ENCODE data around the gene GNAZ.

The GNAZ gene

DNA sequence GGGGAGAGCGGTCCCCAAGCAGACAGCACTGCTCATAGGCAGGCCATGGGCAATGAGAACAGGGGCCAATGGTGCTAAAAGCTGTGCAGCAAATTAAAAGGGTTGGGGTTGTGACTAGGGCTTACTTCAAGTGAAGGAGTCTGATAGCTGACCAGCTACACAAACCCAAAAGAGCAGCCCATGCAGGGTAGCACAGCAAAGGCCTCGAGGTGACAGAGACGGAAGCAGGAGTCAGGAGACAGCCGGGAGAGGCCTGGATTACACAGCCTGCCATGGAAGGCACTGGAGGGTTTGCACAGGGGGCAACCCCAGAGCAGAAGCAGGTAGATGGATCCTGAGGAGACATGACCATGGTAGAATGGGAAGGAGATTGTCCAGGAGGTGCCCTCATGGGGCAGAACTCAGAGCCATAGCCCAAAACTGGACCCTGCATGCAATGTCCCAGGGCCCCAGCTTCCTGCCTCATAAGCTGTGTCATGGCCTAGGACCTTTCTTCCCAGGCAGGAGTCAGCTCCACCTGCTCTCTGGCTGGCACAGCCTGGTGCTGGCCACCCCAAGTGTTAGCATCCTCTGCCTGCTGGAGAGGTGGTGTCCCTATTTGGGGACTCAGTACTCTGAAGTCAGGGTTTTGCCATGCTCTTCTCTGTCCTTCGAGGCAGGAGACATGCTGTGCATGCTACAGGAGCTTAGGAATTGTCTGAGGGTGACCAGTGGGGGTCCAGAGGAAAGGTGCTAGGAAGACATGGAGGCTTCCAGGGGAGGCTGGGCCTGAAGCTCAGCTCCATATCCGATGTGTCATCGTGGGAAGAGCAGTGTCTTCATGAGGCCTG is 38.1 kb downstream of the GNAZ start:
- Mint-ChIP-seq H3K27ac (no peak overlapping the region), H3K9me3 (ENCODE audit: low read depth) (no peaks in the 10 kb centered on the region), H3K4me3 (no peak overlapping the region), H3K36me3 (no peaks in the 10 kb centered on the region), H3K27me3 (no peaks in the 10 kb centered on the region), H3K4me1 (ENCODE audit: low read depth) (no peaks in the 10 kb centered on the region)

DNA sequence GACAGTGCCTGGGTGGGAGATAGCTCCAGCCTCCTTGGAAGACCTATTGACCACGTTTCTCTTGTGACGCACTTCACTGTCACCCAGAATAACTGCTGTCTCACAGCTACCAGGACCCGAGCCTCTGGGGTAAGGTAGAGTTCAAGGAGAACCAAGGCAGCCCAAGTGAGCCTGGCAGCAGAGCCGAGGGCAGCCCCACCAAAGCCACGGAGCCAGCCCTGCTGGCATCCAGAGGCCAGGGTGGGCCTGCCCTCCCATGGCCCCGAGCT is 38.7 kb downstream of the GNAZ start:
- no peaks in the 10 kb centered on the region for H3K36me3 Mint-ChIP-seq
- H3K27ac Mint-ChIP-seq, result no peak overlapping the region
- H3K27me3 Mint-ChIP-seq, result no peaks in the 10 kb centered on the region
- no peaks in the 10 kb centered on the region for H3K4me1 Mint-ChIP-seq (ENCODE audit: low read depth)
- H3K4me3 Mint-ChIP-seq, result no peak overlapping the region
- no peaks in the 10 kb centered on the region for H3K9me3 Mint-ChIP-seq (ENCODE audit: low read depth)

- H3K27me3 Mint-ChIP-seq, result no peaks in the 10 kb centered on the region
- H3K9me3 Mint-ChIP-seq (ENCODE audit: low read depth), result no peaks in the 10 kb centered on the region
- no peaks in the 10 kb centered on the region for H3K4me1 Mint-ChIP-seq (ENCODE audit: low read depth)
- no peak overlapping the region for H3K4me3 Mint-ChIP-seq
- H3K36me3 Mint-ChIP-seq, result no peaks in the 10 kb centered on the region
- H3K27ac Mint-ChIP-seq, result no peak overlapping the region
These were observed 39.2 kb downstream of the GNAZ start for GRCh38 chr22:23109441-23109978.

DNA sequence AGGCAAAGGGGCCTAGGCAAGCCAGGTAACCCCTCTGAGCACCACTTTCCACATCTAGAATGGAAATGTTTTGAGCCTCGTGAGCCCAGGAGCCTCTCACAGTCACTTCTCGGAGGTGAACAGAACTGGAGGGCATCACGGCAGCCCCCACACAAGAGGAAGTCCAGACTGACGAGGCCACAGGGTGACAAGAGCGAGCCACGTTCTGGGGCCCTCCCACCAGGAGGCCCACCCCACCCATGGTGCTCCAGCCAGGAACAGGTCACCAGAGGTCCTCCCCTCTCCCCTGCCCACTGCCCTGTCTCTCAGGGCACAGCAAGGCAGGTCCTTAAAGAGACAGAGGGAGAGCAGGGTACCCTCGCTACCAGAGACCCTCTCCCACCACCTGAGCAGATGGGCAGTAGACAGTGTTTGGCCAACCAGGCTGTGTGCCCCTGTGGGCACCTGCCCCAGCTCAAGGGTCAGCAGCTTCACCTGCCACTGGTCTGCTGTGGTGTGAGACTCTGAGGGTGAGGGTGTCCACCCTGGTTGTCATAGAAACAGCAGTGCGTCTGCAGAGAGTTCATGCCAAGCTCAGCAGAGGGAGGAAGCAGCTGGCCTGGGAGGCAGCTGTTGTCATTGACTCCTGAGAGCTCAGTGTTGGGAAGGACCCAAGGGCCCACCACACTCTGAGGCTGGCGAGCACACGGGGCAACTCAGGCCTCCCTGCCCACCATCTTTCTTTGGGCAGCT is 40.0 kb downstream of the GNAZ start:
- Mint-ChIP-seq H3K27me3 (no peaks in the 10 kb centered on the region), H3K4me1 (ENCODE audit: low read depth) (no peaks in the 10 kb centered on the region), H3K9me3 (ENCODE audit: low read depth) (no peaks in the 10 kb centered on the region), H3K4me3 (no peak overlapping the region), H3K36me3 (no peaks in the 10 kb centered on the region), H3K27ac (no peak overlapping the region)

GRCh38 chr22:23110922-23111527 is 40.7 kb downstream of the GNAZ start:
- H3K27ac Mint-ChIP-seq, result no peak overlapping the region

GRCh38 chr22:23112472-23113012 is 42.2 kb downstream of the GNAZ start:
- Mint-ChIP-seq H3K27me3 (no peaks in the 10 kb centered on the region), H3K9me3 (ENCODE audit: low read depth) (no peaks in the 10 kb centered on the region), H3K27ac (no peak overlapping the region), H3K4me1 (ENCODE audit: low read depth) (no peaks in the 10 kb centered on the region), H3K4me3 (no peak overlapping the region), H3K36me3 (no peaks in the 10 kb centered on the region)

More at GRCh38 chr22:23110922-23111527, 40.7 kb downstream of the GNAZ start:
- Mint-ChIP-seq H3K4me3 (no peak overlapping the region), H3K4me1 (ENCODE audit: low read depth) (no peaks in the 10 kb centered on the region), H3K27me3 (no peaks in the 10 kb centered on the region), H3K36me3 (no peaks in the 10 kb centered on the region), H3K9me3 (ENCODE audit: low read depth) (no peaks in the 10 kb centered on the region)

GRCh38 chr22:23113067-23113846 is 42.9 kb downstream of the GNAZ start:
- H3K4me3 Mint-ChIP-seq, result no peak overlapping the region
- H3K27ac Mint-ChIP-seq, result no peak overlapping the region
- H3K27me3 Mint-ChIP-seq, result no peaks in the 10 kb centered on the region
- no peaks in the 10 kb centered on the region for H3K36me3 Mint-ChIP-seq
- no peaks in the 10 kb centered on the region for H3K9me3 Mint-ChIP-seq (ENCODE audit: low read depth)
- H3K4me1 Mint-ChIP-seq (ENCODE audit: low read depth), result no peaks in the 10 kb centered on the region

GRCh38 chr22:23113847-23114720 is 43.8 kb downstream of the GNAZ start:
- Mint-ChIP-seq H3K9me3 (ENCODE audit: low read depth) (no peaks in the 10 kb centered on the region), H3K36me3 (no peaks in the 10 kb centered on the region), H3K27me3 (no peaks in the 10 kb centered on the region), H3K27ac (no peak overlapping the region), H3K4me1 (ENCODE audit: low read depth) (no peaks in the 10 kb centered on the region), H3K4me3 (no peak overlapping the region)

- H3K36me3 Mint-ChIP-seq, result peaks cover under 1% of the 10 kb centered on the region
- no peaks in the 10 kb centered on the region for H3K9me3 Mint-ChIP-seq (ENCODE audit: low read depth)
- no peak overlapping the region for H3K4me3 Mint-ChIP-seq
- no peaks in the 10 kb centered on the region for H3K27me3 Mint-ChIP-seq
- peaks cover 5% of the 10 kb centered on the region for H3K4me1 Mint-ChIP-seq (ENCODE audit: low read depth)
- H3K27ac Mint-ChIP-seq, result no peak overlapping the region
These were observed 44.4 kb downstream of the GNAZ start for GRCh38 chr22:23114721-23115020.

DNA sequence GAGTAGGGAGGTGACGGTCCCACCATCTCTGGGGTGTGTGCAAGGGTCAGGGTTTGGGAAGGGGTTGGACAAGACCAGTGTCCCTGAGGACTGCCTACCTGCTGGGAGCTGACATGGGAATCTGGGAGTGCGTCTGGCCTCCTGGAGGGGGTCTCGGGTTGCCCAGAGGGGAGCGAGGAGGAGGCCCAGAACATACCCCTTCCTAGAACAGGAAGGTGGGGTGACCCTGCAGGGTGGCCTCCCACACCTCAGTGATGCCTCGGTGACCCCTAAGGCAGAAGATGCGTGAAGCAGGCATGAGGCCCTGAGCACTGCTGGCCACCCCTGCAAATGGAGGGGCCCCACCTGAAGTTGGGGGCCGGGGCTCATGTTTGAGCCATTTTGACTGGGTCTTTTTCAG is 45.0 kb downstream of the GNAZ start:
- Mint-ChIP-seq H3K27ac (no peak overlapping the region), H3K36me3 (peaks cover 4% of the 10 kb centered on the region), H3K4me1 (ENCODE audit: low read depth) (peaks cover 10% of the 10 kb centered on the region), H3K4me3 (no peak overlapping the region), H3K9me3 (ENCODE audit: low read depth) (no peaks in the 10 kb centered on the region), H3K27me3 (no peaks in the 10 kb centered on the region)

- Mint-ChIP-seq H3K27me3 (no peaks in the 10 kb centered on the region), H3K9me3 (ENCODE audit: low read depth) (no peaks in the 10 kb centered on the region), H3K4me3 (no peak overlapping the region), H3K27ac (no peak overlapping the region), H3K4me1 (ENCODE audit: low read depth) (peaks cover 12% of the 10 kb centered on the region), H3K36me3 (peaks cover 4% of the 10 kb centered on the region)
These were observed 45.6 kb downstream of the GNAZ start for GRCh38 chr22:23115825-23116494.

GRCh38 chr22:23116506-23117263 is 46.4 kb downstream of the GNAZ start:
- H3K27ac Mint-ChIP-seq, result no peak overlapping the region
- H3K27me3 Mint-ChIP-seq, result no peaks in the 10 kb centered on the region
- no peaks in the 10 kb centered on the region for H3K9me3 Mint-ChIP-seq (ENCODE audit: low read depth)
- peaks cover 4% of the 10 kb centered on the region for H3K36me3 Mint-ChIP-seq
- H3K4me1 Mint-ChIP-seq (ENCODE audit: low read depth), result peaks cover 12% of the 10 kb centered on the region
- no peak overlapping the region for H3K4me3 Mint-ChIP-seq

DNA sequence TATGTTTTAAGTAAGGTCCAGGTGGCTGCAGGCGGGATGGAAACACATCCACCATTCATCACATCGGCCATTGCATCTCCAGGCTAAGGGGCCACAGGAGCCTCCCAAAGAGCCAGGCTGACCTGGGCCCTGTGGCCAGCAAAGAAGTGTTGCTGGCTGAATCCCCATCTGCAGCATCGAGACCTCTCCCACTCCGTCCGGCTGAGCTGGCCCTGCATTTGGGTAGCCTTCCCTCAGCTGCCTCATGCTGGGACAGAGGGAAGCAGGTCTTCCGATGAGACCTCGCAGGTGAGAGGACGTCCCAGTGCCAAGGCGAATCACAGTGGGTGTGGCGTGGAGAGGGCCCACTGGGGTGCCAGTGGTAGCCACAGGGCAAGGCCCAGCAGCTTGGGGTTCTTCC is 47.0 kb downstream of the GNAZ start:
- H3K4me3 Mint-ChIP-seq, result no peak overlapping the region
- H3K4me1 Mint-ChIP-seq (ENCODE audit: low read depth), result peaks cover 12% of the 10 kb centered on the region
- no peaks in the 10 kb centered on the region for H3K27me3 Mint-ChIP-seq
- no peaks in the 10 kb centered on the region for H3K9me3 Mint-ChIP-seq (ENCODE audit: low read depth)
- H3K36me3 Mint-ChIP-seq, result peaks cover 4% of the 10 kb centered on the region
- H3K27ac Mint-ChIP-seq, result no peak overlapping the region
